CD4-positive, alpha-beta T cell treated with Interleukin-6 at 100 ng/mL for 8 hours (primary cell): ENCODE results near the gene RBM46.
"Not testable (repeated sequence)": the region's sequence is repeated elsewhere in the genome, so short reads cannot be mapped to it uniquely, and the experiment has no call there.

ENCODE experiments used
- DNase-seq: peaks from one replicate; pipeline ENCODE4 v3.0.0-alpha.2; 2020; ENCODE audit warnings: mixed read lengths, low spot score

The RBM46 gene

DNA sequence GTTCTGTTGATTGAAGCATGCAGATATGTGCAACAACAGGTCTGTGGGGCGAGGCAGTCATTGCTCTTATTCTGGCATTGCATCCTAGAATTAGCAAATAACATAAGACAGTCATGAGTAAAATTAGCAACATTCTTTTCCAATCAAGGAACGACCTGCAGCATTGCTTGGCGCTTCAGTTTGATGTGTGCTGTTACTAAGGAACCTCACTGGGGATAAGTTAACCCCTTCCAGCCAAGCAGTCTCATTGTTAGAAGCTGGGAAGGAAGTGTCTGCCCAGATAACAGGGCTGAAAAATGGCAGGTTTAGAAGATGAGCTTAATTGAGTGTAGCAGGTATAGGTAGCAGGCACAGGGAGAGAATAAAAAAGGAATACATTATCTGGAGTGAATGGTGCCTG is 55.4 kb downstream of the RBM46 start:
- DNase-seq, result no peak

DNA sequence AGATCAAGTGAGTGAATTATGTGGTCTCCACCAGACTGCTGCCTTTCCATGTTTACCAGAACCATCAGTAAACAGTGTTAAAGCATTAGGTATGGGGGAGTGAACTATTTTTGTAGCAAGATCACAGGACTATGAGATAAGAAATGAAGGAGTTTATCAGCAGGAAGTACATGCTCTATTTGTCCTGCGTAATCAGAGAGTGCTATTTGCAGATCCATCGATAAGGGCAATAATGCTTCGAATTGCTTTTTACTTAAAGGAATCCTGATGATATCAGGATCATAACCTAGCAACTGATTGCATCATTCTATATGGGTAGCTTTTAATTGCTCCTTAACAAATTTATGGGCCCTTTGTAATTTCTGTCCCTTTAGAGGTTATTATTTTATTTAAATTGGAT is 57.1 kb downstream of the RBM46 start:
- no peak for DNase-seq

DNA sequence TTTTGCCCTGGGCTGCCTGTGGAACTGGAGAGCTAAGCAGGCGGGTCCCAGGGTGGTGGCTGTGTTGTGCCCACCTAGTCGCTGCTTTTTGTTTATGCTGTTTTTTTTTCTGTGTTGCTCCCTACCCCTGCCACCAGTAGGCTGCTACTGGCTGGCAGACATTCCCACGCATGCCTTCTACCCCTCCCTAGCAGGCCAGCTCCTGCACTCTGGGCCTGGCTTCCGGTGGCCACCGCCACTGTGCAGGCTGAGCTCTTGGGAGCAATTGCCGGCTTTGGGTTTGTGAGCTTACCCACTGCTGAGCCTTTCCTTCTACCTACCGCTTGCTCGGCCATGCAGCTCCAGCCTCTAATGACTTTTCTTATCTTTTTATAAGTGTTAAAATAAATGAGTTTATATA is 57.6 kb downstream of the RBM46 start:
- no peak for DNase-seq

DNA sequence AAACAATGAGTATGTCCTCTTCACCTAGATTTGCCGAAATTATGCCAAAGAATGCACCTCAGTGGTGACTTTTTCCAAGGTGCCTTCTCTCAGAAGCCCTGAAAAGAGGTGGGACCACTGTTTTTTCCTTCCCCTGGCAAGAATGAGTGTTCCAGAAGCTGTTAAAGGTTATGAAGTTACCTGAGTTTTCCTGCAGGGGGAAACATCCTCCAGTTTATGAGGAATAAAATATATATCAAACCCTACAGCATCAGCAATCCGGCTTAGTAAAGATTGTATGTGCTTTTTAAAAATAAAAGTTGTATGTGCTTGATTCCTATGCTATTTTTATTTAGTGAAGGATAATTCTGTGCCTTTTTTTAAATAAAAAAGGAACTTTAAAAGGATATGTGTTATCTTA is 73.3 kb downstream of the RBM46 start:
- DNase-seq, result no peak

GRCh38 chr4:154858166-154858565 is 77.1 kb downstream of the RBM46 start:
- no peak for DNase-seq

DNA sequence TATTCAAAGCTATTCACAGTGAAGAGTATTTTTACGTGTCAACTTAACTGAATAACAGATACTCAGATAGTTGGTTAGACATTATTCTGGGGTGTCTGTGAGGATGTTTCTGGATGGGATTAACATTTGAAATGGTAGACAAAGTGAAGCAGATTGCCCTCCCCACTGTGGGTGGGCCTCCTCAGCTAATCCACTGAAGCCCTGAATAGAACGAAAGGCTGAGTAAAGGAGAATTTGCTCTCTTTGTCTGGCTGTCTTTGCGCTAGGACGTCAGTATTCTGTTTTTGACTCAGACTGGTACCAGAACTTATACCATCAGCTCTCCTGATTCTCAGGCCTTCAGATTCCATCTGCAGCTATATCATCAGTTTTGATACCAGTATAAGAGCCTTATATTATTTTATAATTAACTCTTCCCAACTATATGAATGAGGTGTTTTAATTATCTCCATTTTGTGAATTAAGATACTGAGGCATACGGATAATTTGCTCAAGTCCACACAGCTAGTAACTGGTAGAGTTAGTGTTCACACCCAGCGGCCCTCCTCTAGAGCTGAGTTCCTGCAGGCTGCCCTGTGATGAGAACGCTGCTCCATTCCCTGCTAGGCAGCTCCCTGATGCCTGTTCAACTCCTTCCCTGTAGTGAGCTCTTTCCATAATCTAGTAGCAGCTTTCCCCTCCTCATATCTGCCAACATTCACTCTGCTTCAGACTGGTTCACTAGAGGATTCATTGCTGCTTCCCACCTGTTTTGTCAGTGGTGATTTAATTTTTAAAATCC is 87.5 kb downstream of the RBM46 start:
- no peak for DNase-seq

- no peak for DNase-seq
These were observed 88.2 kb downstream of the RBM46 start for GRCh38 chr4:154869301-154869700.

- no peak for DNase-seq
These were observed 91.1 kb downstream of the RBM46 start for GRCh38 chr4:154872198-154872597.

DNA sequence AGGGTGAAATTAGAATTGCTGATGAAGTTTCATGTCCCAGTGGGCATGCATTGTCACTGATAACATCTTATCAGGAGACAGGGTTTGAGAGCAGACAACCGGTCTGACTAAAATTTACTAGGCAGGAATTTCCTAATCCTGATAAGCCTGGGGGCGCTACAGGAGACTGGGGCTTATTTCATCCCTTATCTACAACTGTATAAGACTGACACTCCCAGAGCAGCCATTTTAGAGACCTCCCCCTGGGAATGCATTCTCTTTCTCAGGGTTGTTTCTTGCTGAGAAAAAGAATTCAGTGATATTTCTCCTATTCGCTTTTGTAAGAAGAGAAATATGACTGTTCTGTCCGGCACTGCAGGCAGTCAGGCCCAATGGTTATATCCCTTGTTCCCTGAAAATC is 93.0 kb downstream of the RBM46 start:
- not testable (repeated sequence) for DNase-seq

- DNase-seq, result no peak
These were observed 96.2 kb downstream of the RBM46 start for GRCh38 chr4:154877110-154877760.
